Measurements from ENCODE around the gene R3HCC1L. TPM values are rescaled to one million over a fixed set of nuclear protein-coding genes. Genes with fewer than 3 reads are reported as not detected.

The R3HCC1L gene
- total RNA-seq, 1 experiment from 2014 or later: 15.9 TPM

DNA sequence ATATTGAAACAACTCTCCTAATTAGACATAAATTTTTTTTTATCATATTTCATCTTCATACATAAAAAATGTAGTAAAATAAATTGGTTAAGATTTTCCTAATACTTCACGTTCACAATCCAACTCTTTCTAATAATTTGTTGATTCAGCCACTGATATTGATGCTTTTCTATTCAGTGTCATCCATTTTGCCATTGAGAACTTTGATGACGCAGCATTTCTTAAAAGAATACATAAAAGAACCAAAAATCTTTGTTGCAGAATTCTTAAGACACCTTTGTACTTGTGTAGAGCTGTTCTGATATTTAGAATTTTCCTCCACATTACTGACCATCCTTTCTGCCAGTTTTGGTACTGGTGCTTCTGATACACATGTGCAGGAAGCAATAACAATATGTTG is 80.9 kb downstream of the R3HCC1L start:
- intact Hi-C loops (cut with micrococcal nuclease; ENCODE audit: unreplicated experiment): no loop called here
- no peak overlapping the region for H3K4me3 ChIP-seq (ENCODE audit: low read depth in 2 of 2, low read length in 2 of 2)
- TF ChIP-seq, protein P1, sequence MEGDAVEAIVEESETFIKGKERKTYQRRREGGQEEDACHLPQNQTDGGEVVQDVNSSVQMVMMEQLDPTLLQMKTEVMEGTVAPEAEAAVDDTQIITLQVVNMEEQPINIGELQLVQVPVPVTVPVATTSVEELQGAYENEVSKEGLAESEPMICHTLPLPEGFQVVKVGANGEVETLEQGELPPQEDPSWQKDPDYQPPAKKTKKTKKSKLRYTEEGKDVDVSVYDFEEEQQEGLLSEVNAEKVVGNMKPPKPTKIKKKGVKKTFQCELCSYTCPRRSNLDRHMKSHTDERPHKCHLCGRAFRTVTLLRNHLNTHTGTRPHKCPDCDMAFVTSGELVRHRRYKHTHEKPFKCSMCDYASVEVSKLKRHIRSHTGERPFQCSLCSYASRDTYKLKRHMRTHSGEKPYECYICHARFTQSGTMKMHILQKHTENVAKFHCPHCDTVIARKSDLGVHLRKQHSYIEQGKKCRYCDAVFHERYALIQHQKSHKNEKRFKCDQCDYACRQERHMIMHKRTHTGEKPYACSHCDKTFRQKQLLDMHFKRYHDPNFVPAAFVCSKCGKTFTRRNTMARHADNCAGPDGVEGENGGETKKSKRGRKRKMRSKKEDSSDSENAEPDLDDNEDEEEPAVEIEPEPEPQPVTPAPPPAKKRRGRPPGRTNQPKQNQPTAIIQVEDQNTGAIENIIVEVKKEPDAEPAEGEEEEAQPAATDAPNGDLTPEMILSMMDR (IDR thresholded peaks at IDR 0.05): no peak
- no peak for TF ChIP-seq TCF7L2 (IDR thresholded peaks at IDR 0.05; ENCODE audit: low read depth, low read length)
- peaks cover under 1% of the 10 kb centered on the region; the same call in 1 of the 2 replicates for H3K36me3 ChIP-seq (ENCODE audit: control insufficient read depth, insufficient read depth, low read length)
- POLR2A ChIA-PET: no interaction called here
- ATAC-seq (no peak), DNase-seq (ENCODE audit: low read depth, low spot score) (no peak)
- in situ Hi-C loops (cut with HindIII; ENCODE audit: low pct_unique_long_range_greater_than_20kb, low sequenced_read_pairs): no loop called here
- H3K9me3 ChIP-seq (ENCODE audit: control insufficient read depth, insufficient read depth, low read depth, low read length): peaks cover 10% of the 10 kb centered on the region; the same call in 1 of the 2 replicates
- BruUV-seq (replicated peaks): no TSS peak
- H3K4me1 ChIP-seq (ENCODE audit: control insufficient read depth, insufficient read depth, low read length): no peaks in the 10 kb centered on the region
- H3K27me3 ChIP-seq (ENCODE audit: control insufficient read depth, insufficient read depth, low read length): no peaks in the 10 kb centered on the region
- CTCF ChIA-PET: no interaction called here
- no peak overlapping the region for H3K27ac ChIP-seq (ENCODE audit: low read length)

DNA sequence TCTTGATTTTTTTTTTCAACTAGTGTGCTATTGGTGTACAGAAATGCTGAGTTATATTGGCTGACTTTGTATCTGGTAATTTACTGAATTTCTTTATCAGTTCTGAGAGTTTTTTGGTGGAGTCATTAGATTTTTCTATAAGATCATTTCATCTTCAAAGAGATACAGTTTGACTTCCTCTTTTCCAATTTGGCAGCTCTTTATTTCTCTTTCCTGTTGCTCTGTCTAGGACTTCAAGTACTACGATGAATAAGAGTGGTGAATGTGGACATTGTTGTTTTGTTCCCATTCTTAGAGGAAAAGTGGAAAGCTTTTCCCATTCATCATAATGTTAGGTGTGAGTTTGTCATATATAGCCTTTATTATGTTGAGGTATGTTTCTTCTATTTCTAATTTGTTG is 83.3 kb downstream of the R3HCC1L start:
- CTCF ChIA-PET: no interaction called here
- intact Hi-C loops (cut with micrococcal nuclease; ENCODE audit: unreplicated experiment): no loop called here
- H3K27me3 ChIP-seq (ENCODE audit: control insufficient read depth, insufficient read depth, low read length): no peaks in the 10 kb centered on the region
- no peak overlapping the region for H3K4me3 ChIP-seq (ENCODE audit: low read depth in 2 of 2, low read length in 2 of 2)
- H3K4me1 ChIP-seq (ENCODE audit: control insufficient read depth, insufficient read depth, low read length): no peaks in the 10 kb centered on the region
- BruUV-seq (replicated peaks): no TSS peak
- in situ Hi-C loops (cut with HindIII; ENCODE audit: low pct_unique_long_range_greater_than_20kb, low sequenced_read_pairs): no loop called here
- ATAC-seq (no peak), DNase-seq (ENCODE audit: low read depth, low spot score) (no peak)
- POLR2A ChIA-PET: no interaction called here
- H3K36me3 ChIP-seq (ENCODE audit: control insufficient read depth, insufficient read depth, low read length): no peaks in the 10 kb centered on the region; the same call in 1 of the 2 replicates
- peaks cover 10% of the 10 kb centered on the region; the same call in 1 of the 2 replicates for H3K9me3 ChIP-seq (ENCODE audit: control insufficient read depth, insufficient read depth, low read depth, low read length)
- no peak overlapping the region for H3K27ac ChIP-seq (ENCODE audit: low read length)
- TF ChIP-seq, protein P1 (IDR thresholded peaks at IDR 0.05): no peak
- TF ChIP-seq, protein P2, sequence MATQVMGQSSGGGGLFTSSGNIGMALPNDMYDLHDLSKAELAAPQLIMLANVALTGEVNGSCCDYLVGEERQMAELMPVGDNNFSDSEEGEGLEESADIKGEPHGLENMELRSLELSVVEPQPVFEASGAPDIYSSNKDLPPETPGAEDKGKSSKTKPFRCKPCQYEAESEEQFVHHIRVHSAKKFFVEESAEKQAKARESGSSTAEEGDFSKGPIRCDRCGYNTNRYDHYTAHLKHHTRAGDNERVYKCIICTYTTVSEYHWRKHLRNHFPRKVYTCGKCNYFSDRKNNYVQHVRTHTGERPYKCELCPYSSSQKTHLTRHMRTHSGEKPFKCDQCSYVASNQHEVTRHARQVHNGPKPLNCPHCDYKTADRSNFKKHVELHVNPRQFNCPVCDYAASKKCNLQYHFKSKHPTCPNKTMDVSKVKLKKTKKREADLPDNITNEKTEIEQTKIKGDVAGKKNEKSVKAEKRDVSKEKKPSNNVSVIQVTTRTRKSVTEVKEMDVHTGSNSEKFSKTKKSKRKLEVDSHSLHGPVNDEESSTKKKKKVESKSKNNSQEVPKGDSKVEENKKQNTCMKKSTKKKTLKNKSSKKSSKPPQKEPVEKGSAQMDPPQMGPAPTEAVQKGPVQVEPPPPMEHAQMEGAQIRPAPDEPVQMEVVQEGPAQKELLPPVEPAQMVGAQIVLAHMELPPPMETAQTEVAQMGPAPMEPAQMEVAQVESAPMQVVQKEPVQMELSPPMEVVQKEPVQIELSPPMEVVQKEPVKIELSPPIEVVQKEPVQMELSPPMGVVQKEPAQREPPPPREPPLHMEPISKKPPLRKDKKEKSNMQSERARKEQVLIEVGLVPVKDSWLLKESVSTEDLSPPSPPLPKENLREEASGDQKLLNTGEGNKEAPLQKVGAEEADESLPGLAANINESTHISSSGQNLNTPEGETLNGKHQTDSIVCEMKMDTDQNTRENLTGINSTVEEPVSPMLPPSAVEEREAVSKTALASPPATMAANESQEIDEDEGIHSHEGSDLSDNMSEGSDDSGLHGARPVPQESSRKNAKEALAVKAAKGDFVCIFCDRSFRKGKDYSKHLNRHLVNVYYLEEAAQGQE (IDR thresholded peaks at IDR 0.05; ENCODE audit: insufficient read depth in 1 of 2, low read depth in 2 of 2, low read length in 1 of 2): no peak
- no peak for TF ChIP-seq TCF7L2 (IDR thresholded peaks at IDR 0.05; ENCODE audit: low read depth, low read length)
- TF ChIP-seq SIN3A (IDR thresholded peaks at IDR 0.05; ENCODE audit: borderline replicate concordance, insufficient read depth, low read depth, low read length): no peak
- no peak for TF ChIP-seq POLR2AphosphoS5 (IDR thresholded peaks at IDR 0.05; ENCODE audit: low read depth, low read length)

Measured in Panc1 (cell line).